ENCODE measurements around the gene CTNNA3. TPM values are rescaled to one million over a fixed set of nuclear protein-coding genes. Genes with fewer than 3 reads are reported as not detected.

The CTNNA3 gene
- total and polyA plus RNA-seq, 4 donors, result under 0.01 to 39.8 (median 0.09) TPM

- Histone ChIP-seq H3K4me1 (ENCODE audit: control insufficient read depth in 5 of 5, insufficient read depth in 5 of 5, low read length in 5 of 5) (peaks cover 0 to 7% (median 0%) of the 10 kb centered on the region in 5 donors), H3K27ac (ENCODE audit: low read depth in 1 of 2, low read length in 1 of 2) (no peak overlapping the region), H3K9ac (ENCODE audit: insufficient read depth in 1 of 2, low read length in 2 of 2) (no peak overlapping the region), H3K36me3 (ENCODE audit: control insufficient read depth in 4 of 4, insufficient read depth in 4 of 4, low read length in 4 of 4) (no peaks in the 10 kb centered on the region), H3K9me3 (ENCODE audit: control insufficient read depth in 4 of 4, insufficient read depth in 3 of 4, low read length in 3 of 4) (no peaks in the 10 kb centered on the region), H3K27me3 (ENCODE audit: control insufficient read depth in 3 of 3, insufficient read depth in 3 of 3, low read length in 2 of 3) (no peaks in the 10 kb centered on the region), H3K4me3 (no peak overlapping the region)
- 80 to 88% methylated on average over 1 of the region's 1 CpG for WGBS, 2 donors
- ATAC-seq (ENCODE audit: insufficient read depth, low FRiP score) (no peak), DNase-seq (no peak)
- TF ChIP-seq CTCF (IDR thresholded peaks at IDR 0.05; ENCODE audit: control extremely low read depth, extremely low read depth), result no peak
Measured at GRCh38 chr10:66719483-66719882, 976.5 kb downstream of the CTNNA3 start.

DNA sequence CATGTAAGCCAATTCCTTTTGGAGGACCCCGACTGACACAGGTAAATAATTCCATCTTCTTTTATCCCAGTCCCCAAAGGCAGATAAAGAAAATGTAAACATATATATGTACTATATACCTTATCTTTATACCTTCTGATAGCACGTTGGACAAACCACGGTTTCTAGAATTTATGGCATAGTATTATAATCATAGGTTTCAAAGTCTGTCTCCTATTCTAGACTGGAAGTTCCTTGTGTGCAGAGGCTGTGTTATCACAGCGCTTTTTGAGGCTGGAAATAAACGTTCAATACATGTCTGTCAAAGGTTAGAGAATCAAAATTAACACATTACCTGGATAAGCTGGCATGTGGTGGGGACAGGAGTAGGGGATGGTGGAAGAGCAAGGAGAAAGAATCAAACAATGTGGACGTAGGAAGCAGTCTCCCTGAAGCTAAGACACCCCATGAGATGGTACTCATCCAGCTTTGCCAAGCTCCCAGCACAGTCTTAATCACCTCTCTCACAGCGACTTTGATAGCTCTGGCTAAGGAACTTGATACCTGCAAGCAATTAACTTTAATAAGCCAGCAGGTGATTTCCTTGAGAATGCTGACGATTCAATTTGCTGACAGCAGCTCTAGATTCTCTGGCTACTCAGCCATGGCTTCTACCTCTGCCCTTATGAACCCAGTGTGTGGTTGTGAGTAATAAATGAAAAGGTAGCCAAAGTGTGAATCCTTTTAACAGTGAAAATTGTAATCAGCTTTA, 978.6 kb downstream of the CTNNA3 start:
- H3K27me3 ChIP-seq (ENCODE audit: control insufficient read depth in 3 of 3, insufficient read depth in 3 of 3, low read length in 2 of 3), result no peaks in the 10 kb centered on the region
- no peak overlapping the region for H3K9ac ChIP-seq (ENCODE audit: insufficient read depth in 1 of 2, low read length in 2 of 2)
- no peaks in the 10 kb centered on the region for H3K4me1 ChIP-seq (ENCODE audit: control insufficient read depth in 5 of 5, insufficient read depth in 5 of 5, low read length in 5 of 5)
- WGBS, 2 donors, result 76 to 82% methylated on average over 8 of the region's 8 CpGs
- H3K27ac ChIP-seq (ENCODE audit: low read depth in 1 of 2, low read length in 1 of 2), result no peak overlapping the region
- H3K36me3 ChIP-seq (ENCODE audit: control insufficient read depth in 4 of 4, insufficient read depth in 4 of 4, low read length in 4 of 4), result no peaks in the 10 kb centered on the region
- DNase-seq (no peak), ATAC-seq (ENCODE audit: insufficient read depth, low FRiP score) (no peak)
- no peaks in the 10 kb centered on the region for H3K9me3 ChIP-seq (ENCODE audit: control insufficient read depth in 4 of 4, insufficient read depth in 3 of 4, low read length in 3 of 4)
- no peak overlapping the region for H3K4me3 ChIP-seq
- no peak for TF ChIP-seq CTCF (IDR thresholded peaks at IDR 0.05; ENCODE audit: control extremely low read depth, extremely low read depth)

DNA sequence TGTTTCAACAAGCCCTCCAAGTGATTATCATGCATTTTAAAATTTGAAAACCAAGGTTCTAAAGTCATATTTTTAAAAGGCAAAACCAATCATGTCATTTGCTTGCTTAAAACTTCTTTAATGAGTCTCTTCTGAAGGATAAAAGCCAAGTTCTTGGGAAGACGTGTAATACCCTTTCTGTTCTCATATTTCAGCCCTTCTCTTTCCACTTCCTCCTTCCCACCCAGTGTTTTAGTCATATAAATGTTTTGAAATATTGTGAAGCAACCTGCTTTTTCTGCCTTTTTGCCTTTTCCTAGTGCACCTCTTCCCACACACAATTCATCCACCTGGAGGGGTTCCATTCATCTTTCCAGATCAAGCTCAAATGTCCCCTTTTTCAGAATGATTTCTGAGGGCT, 981.3 kb downstream of the CTNNA3 start:
- DNase-seq (no peak), ATAC-seq (ENCODE audit: insufficient read depth, low FRiP score) (no peak)
- no peaks in the 10 kb centered on the region for H3K27me3 ChIP-seq (ENCODE audit: control insufficient read depth in 3 of 3, insufficient read depth in 3 of 3, low read length in 2 of 3)
- WGBS, 2 donors, result 56 to 61% methylated on average over 1 of the region's 1 CpG
- TF ChIP-seq CTCF (IDR thresholded peaks at IDR 0.05; ENCODE audit: control extremely low read depth, extremely low read depth), result no peak
- H3K4me3 ChIP-seq, result no peak overlapping the region
- no peak overlapping the region for H3K9ac ChIP-seq (ENCODE audit: insufficient read depth in 1 of 2, low read length in 2 of 2)
- H3K27ac ChIP-seq (ENCODE audit: low read depth in 1 of 2, low read length in 1 of 2), result no peak overlapping the region
- H3K4me1 ChIP-seq (ENCODE audit: control insufficient read depth in 5 of 5, insufficient read depth in 5 of 5, low read length in 5 of 5), result no peaks in the 10 kb centered on the region
- no peaks in the 10 kb centered on the region for H3K9me3 ChIP-seq (ENCODE audit: control insufficient read depth in 4 of 4, insufficient read depth in 3 of 4, low read length in 3 of 4)
- no peaks in the 10 kb centered on the region for H3K36me3 ChIP-seq (ENCODE audit: control insufficient read depth in 4 of 4, insufficient read depth in 4 of 4, low read length in 4 of 4)

GRCh38 chr10:66713387-66713786, 982.6 kb downstream of the CTNNA3 start:
- DNase-seq, result no peak
- WGBS, 2 donors, result 85 to 87% methylated on average over 1 of the region's 1 CpG
- Histone ChIP-seq H3K27ac (ENCODE audit: low read depth in 1 of 2, low read length in 1 of 2) (no peak overlapping the region), H3K36me3 (ENCODE audit: control insufficient read depth in 4 of 4, insufficient read depth in 4 of 4, low read length in 4 of 4) (no peaks in the 10 kb centered on the region), H3K9me3 (ENCODE audit: control insufficient read depth in 4 of 4, insufficient read depth in 3 of 4, low read length in 3 of 4) (no peaks in the 10 kb centered on the region), H3K4me1 (ENCODE audit: control insufficient read depth in 5 of 5, insufficient read depth in 5 of 5, low read length in 5 of 5) (no peaks in the 10 kb centered on the region), H3K27me3 (ENCODE audit: control insufficient read depth in 3 of 3, insufficient read depth in 3 of 3, low read length in 2 of 3) (no peaks in the 10 kb centered on the region), H3K9ac (ENCODE audit: insufficient read depth in 1 of 2, low read length in 2 of 2) (no peak overlapping the region), H3K4me3 (no peak overlapping the region)
- no peak for ATAC-seq (ENCODE audit: insufficient read depth, low FRiP score)
- TF ChIP-seq CTCF (IDR thresholded peaks at IDR 0.05; ENCODE audit: control extremely low read depth, extremely low read depth), result no peak
